Esophagus muscularis mucosa (tissue), 4 donors: ENCODE results near the gene CCNL1.

Experiments used
- CTCF ChIP-seq, 3 experiments: fragments of 200-600 bp in 2 of 3; fragments of 450-650 bp in 1 of 3; sonication (generic) in 2 of 3; IDR thresholded peaks; one replicate each; pipeline ENCODE4 v1.5.1; 2017 to 2019; ENCODE audit warnings: antibody characterized with exemption in 3 of 3, mild to moderate bottlenecking in 2 of 3, moderate library complexity in 1 of 3
- EP300 ChIP-seq: sonication (generic); formaldehyde crosslinking; IDR thresholded peaks from one replicate; pipeline ENCODE4 v1.6.1; 2017; ENCODE audit warnings: antibody characterized with exemption
- POLR2AphosphoS5 ChIP-seq, 2 donors: sonication (generic); formaldehyde crosslinking; IDR thresholded peaks; one replicate each; pipeline ENCODE4 v1.6.1; 2017; ENCODE audit warnings: antibody characterized with exemption in 2 of 2

- no peak for TF ChIP-seq POLR2AphosphoS5 (IDR thresholded peaks at IDR 0.05)
- no peak for TF ChIP-seq EP300
- TF ChIP-seq CTCF (IDR thresholded peaks at IDR 0.05), result no peak
Measured at GRCh38 chr3:157157836-157158235, 2.1 kb downstream of the CCNL1 start.
